Right lung (tissue), 5 donors: ENCODE data around the gene CKLF. TPM values are rescaled to one million over a fixed set of nuclear protein-coding genes. Genes with fewer than 3 reads are reported as not detected.

Experiments
- DNase-seq, 2 donors: peaks; one replicate each; pipeline ENCODE4 v3.0.0-alpha.2; 2013
- polyA plus RNA-seq, 5 donors: library from polyadenylated mRNA; unstranded; fragments of 120-200 nt; gene quantifications; one replicate each; pipeline versions ENCODE4 v1.2.1 to v1.2.3, GENCODE V29; 2013; ENCODE audit warnings: inconsistent platforms in 1 of 5, low replicate concordance in 1 of 5; ENCODE audit not compliant: insufficient read length in 5 of 5, insufficient read depth in 1 of 5

Gene CKLF
- polyA plus RNA-seq, 5 donors: 36.4 to 55.8 (median 43.5) TPM

DNA sequence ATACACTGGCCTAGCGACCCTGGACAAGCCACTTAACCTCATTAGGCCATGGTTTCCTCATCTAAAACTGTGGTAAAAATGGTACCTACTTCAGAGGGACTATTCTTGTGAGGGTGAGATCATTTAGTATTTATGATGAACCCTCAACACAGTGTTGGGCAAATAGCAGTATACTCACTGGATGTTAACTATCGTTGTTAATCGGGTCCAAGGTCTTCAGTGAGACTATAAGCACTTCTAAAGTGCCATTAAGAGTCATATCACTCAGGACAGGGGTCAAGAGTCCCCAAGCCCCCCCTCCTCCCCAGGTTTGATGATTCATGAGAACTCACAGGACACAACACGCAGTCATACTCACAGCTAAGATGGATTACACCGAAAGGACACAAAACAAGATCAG lies 13.5 kb upstream of the CKLF start:
- no peak for DNase-seq

DNA sequence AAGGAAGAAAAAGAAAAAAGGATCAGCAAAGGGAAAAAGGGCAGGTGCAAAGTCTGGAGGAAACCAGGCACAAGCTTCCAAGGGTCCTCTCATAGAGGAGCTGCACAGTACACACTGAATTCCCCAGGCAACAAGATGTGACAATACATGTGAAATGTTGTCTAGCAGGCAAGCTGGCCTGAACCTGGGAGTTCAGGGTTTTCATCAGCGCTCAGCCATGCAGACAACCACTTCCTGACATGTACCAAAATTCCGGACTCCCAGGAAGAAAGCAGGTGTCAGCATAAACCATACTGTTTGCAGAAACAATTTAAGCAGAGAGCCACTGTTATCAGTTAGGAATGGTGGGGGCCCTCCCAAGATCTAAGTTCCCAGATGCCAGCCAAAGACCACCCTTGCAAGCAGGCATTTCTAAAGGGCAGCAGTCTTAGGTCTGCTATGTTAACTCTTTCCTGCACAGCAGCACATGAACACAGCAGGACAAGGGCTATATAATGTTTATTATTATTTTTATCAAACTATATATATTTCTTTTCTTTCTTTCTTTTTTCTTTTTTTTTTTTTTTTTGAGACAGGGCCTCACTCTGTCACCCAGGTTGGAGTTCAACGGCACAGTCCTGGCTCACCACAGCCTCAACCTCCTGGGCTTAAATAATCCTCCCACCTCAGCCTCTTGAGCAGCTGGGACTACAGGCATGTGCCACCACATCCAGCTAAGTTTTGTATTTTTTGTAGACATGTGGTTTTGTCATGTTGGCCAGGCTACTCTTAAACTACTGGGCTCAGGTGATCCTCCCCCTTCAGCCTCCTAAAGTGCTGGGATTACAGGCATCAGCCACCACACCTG lies 12.5 kb upstream of the CKLF start:
- no peak for DNase-seq

DNA sequence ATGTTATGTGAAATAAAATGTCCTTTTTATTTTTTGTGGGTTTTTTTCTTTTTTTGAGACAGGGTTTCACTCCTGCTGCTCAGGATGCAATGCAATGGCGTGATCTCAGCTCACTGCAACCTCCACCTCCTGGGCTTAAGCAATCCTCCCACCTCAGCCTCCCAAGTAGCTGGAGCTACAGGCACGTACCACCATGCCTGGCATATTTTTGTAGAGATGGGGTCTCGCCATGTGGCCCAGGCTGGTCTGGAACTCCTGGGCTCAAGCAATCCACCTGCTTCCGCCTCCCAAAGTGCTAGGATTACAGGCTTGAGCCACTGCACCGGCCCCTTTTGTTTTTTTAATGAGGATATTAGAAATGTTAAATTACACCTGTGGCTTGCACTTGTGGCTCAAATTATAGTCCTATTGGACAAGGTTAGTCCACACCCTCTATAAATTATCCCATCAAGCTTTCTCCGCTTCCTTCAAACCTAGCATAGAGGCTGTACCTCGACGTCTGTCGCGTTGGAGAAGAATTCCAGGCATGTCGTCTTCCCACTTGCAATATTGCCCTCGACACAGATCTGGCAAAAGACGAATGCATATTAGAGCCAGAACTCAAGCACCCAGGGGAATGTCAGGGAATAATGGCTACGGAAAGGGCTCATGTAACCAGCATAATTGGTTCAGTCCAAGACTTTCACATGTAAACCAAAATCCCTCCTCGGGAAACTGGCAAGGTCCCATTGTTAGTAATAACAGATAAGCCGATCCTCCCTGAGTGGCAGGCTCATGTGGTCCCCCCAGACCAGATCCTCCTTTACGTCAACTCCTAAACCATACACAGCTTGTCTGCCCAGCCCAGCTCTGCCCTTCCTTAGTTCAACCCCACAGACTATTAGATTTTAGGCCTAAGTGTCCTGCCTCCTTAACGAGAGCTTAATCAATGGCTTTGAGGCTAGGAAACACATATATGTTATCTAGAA lies 10.7 kb upstream of the CKLF start:
- DNase-seq: no peak

DNA sequence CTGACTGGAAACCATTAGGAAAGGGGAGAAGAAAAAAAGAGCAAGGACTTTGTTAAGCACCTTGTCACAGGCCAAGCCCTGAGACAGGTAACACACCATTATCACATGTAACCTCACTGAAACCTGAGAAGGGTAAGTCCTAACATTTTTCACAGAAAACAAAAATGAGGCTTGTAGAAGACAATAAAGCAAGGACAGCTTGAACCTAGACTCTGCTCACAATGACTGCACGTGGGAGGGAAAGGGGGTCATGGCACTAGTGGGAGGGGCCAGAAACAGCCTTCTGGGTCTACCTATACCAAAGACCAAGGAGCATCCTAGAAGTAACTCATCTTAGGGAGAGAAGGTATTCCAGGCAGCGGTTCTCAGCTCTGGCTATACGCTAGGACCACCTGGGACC lies 10.0 kb upstream of the CKLF start:
- no peak for DNase-seq

DNA sequence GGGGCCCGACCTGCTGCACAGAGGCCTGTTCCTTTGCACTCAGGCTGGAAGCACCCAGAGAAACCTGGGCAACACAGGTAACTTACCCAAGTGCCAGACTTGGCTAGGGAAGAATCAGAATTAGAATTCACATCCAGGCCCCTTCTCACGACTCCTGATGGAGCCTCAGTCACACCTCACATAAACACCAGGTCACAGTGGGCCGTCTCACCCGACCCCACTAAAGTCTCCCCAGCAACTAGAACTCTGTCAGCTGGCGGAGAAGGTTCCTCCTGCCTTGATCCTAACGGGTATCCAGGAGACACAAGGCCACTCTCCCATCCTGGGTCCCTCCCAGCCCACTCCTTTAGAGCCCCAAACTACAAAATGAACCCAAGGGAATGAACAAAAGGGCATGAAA lies 8.8 kb upstream of the CKLF start:
- no peak for DNase-seq

DNA sequence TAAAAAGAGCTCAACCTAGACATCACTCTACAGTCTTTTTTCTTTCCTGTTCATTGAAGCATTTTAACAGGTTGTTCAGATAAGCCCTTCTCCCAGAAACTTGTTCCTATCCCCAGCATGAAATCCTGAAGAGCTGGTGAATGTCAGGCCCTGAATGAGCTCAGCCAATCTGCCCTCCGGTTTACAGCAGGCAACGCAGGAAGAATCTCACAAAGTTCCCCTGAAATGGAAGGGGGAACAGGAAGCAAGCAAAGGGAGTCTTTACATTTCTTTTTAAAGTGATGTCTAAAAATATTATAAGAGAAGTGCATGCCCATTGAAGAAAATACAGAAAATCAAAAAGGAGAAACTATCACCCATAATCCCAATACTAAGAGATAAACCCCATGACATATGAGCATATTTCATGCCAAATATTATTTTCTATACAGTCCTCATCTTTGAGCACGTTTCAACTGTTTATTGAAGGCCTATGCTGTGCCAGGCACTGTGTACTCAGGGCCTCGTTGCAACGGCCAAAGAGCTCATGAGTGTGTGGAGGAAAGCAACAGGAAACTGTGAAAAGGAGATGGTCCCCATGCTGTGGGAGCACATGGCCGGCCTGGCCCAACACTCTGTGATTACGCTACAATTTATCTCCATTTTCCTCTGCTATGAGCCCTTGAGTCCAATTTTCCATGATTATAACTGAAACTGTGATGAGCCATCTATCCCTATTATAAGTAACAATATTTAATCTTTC lies 8.2 kb upstream of the CKLF start:
- DNase-seq: no peak

DNA sequence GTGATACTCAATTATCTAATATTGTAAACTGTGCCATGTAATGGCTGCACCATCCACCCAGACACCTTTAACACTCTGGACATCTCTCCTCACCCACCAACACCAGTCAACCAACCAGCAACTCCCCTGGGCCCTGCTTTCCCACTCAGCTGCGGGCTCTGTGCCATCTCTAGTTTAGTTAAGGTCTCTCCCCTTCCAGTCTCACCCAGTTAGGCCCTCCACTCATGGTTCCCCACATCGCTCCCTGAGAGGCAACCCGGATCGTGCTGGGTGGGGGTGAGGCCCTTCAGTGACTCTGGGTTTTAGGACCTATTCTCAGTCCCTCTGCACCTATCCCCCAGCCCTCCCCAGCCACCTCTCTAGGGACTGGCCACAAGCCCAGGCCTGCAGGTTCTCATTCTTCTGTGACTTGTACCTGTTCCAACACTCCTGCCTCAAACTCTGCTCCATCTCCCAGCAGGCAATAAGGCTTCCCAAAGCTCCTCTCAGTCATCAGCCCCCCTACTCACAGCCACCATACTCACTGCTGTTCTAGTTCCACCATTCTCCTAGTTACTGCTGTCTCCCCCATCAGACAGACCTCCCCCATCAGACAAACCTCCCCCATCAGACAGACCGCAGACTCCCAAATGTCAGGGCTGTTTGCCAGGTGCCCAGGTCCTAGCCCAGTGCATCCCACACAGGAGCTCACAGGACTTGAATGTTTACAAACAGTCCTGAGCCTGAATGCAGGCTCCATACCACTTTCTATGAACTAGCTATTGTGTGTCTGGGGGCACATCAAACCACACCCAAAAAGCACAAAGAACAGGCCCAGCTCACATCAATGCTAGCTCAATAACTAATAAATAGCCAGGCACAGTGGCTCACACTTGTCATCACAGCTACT lies 5.0 kb upstream of the CKLF start:
- no peak for DNase-seq

DNA sequence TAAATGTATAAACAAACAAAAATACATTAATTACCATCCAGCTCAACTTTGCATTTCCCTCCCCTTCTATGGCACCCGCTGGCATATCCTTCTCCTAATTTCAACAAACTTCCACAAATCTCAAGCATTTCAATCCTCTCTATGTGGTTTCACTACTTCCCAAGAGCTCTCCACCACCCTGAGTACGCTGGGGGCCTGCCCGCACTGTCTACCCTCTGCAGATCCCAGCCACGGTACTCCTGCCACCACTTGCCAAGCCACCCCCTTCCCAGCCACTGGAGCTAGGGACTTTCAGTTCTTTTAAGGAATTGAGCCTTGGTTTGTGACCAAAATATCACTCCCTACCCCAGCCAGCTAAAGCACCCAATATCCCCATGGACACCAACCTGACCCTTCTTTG lies 4.3 kb upstream of the CKLF start:
- no peak for DNase-seq

DNA sequence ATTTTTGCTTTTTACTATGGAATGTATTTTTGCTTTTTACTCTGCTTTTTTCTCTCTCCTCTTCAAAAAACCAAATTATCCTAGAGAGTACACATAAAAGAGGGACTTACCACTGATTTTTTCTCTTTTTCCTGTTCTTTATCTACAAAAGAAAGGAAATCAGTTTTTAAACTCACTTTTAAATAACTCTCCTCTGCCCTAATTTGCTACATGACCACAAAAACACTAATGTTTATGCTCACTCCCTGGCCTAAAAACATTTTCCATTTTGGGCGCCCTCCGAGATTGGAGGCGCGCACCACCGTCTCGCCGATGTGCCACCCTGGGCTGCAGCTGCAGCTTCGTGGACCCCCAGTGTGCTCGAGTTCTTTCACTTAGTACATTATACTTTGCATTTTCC lies 3.5 kb upstream of the CKLF start:
- DNase-seq: no peak

DNA sequence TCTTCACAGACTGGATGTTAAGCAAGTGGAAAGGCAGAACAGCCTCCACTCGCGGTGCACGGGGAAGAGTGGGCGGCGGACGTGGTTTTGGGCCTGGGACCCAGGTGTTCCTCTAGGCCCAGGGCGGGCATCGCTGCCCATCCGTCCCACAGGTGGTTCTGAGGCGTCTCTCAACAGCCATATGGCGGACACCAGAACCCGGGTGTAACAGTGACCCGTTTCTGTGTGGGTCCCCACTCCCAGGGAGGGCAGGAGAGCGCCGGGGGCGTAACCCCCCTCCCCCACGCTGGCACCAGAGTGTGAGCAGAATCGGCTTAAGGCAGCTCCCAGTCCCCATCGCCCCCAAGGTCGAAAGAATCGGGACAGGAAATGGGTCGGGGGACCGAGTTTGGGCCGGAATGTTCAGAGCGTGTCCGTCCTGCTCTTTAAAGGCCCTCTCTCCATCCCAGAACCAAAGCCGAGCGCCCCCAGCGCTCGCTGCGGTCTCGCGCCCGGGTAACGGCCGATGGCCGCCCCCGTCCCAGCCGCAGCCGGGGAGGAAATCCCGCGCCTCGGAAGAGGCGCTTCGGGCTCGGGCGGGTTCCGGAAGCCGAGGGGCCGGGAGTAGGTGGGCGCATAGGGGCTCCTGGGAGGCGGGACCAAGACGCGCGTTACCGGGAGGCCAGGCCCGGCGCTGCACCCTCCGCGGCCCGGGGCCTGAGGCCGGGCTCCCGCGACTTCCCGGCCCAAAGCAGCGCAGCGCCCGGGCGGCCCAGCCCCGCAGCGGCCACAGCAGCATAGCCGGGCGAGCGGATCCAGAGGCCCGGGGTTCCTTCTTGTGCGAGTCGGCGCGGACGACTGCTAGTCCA lies 2.9 kb upstream of the CKLF start, which contains the start of gene TK2:
TSS of gene TK2 (minus strand) at position 839 of the 848 bp plus-strand sequence. CDS start at position 778, 61 bp downstream.
- peak; percentile 74 to 80 for DNase-seq

DNA sequence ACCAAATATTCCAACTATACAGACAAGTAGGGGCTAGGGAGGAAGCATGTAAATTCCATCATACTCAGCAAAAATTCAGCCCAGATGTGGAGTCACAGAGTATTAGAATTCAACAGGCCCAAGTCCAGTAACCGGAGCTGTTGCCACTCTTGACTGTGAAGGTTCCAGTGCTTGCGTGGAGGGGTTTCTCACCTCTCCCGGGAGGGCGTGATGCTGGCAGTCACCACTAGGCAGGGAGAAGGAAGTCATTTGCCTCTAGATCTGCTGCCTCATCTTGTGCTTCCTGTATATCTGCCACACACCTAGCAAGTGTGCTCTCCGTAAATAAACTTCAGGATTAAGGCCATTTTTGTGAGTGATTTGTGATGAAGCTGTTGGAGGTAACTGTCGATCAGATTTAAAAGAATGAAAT lies 1.0 kb upstream of the CKLF start:
- peak in 1 of 2 donors; percentile 16 for DNase-seq

DNA sequence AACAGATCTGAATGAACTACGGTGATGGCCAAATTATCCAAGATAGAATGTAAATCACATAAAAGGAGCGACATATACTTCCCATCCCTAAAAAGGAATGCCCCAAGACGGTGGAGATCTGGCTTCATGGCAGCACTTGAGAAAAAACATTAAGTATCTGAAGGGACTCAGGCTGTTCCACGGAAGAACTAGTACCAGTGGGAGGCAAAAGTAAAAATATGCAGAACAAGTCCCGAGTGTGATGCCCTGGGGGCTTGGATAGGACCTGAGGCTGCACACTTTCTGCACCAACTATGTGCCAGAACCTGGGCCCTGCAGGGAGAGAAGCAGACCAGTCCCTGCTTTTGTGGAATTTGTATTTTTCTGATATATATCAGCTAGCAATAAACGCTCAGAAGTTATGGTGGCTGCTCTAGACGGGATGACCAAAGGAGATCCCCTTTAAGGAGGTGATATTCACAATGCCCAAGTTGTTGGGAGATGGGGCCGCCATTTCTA lies 539 bp upstream of the CKLF start:
- DNase-seq: no peak

DNA sequence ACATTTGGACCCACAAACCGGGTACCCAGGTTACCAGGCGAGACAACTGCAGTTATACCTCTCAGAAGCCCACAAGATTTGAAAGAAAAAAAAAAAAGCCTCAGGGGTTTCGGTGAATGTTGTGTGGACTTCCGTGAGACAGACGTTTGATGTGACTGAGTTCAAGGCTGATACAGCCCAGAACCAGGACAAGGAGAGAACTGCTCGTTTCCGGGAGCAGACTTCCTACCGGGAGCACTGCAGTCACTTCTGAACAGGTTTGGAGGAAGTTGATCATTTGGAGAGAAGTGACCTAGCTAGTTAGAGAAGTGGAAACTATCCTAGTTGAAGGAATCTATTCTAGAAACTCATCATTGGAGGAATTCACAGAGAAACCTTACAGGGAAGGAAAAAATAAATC lies 847 bp downstream of the CKLF start:
- DNase-seq: peak in 1 of 2 donors; percentile 12

DNA sequence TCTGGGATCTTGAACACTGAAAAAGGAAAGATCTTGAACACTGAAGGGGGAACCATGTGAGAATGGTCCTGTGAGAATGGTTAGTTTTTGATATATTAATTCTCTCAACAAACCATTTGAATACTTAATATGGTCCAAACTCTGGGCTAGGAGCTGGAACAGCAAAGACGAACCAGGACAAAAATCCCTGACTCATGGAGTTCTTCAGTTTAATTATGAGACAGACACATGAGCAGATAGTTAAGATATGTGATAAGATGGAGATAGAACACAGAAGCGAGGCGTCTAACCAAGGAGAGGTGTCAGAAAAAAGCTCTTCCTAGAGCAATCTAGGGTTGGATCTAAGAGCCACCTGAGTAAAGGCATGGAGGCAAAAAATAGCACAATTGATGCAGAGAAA lies 1.6 kb downstream of the CKLF start:
- no peak for DNase-seq

DNA sequence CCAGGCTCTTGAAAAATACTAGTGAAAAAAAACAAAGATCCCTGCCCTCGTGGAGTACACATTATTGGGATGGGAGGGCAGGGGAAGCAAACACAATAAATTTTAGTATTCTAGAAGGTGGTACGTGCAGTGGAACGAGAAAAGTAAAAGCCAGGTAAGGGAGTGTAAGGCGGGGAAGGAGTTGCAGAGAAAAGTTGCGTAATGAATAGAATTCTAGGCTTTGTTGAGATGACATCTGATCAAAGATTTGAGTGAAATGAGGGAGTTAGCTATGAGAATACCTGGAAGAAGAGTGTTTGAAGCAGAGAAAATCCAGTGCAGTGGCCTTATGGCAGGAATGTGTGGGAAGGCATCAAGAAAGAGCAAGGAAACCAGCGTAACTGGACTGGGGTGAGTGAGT lies 2.1 kb downstream of the CKLF start:
- DNase-seq: no peak

DNA sequence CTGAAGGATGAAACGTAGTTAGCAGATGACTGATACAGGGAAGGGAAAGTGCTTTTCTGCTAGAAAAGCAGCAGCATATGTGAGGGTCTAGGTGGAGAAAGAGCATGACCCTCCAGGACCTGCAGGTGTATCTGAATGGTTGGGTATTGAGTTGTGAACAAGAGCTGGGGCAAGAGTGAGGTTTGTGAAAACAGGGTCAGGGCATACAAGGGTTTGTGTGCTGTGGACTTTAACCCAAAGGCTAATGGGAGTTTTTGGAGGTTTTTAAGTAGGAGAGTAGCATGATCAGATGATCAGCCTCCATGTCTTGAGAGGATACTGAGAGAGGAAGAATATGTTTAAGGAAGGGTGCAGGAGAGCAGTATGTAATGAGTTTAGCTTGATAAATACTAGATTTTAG lies 7.7 kb downstream of the CKLF start:
- DNase-seq: no peak

DNA sequence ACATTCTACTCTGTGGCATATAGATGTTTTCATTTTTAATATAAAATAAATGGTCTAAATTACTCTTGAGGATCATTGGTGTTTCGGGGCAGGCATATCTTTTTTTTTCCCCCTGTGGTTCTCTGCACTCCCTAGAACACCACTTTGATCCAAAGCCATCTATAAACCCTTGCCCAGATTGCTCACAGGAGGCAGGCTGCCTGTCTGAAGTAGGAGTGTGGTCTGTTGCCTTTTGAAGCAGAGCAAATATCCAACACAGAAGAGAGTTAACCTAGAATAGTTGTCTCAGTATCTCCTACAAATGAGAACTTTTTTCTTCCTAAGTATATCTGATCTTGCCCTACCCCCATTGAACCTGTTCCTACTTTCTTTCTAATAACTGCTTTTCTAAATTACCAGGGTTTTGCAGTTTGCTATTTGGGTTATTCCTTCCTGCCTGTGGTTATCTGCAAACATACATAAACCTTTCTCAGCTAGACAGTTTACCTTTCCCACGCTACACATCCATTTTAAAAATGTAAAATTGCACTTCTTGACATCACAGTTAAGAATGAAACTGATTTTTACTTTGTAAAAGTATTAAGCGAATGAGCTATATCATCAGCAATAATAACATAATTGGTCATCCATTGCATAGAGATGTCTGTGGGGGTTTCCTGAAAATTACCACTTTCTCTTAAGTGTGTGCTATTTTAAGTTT lies 9.2 kb downstream of the CKLF start:
- no peak for DNase-seq

DNA sequence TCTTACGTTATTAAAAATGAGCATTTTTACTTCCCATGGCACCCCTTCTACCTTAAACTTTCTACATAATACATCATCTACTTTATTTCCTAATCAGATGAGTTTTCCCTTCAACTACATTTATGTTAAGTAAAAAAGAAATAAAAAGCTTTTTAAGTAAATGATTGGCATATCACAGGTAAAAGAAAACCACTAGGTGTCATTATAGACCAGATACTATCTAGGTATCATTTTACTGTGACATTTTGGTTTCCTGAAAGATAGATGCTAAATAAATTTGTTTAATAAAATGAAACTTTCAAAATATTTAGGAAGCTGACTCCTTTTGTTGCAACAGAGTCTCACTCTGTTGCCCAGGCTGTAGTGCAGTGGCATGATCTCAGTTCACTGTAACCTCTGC lies 10.0 kb downstream of the CKLF start:
- no peak for DNase-seq

DNA sequence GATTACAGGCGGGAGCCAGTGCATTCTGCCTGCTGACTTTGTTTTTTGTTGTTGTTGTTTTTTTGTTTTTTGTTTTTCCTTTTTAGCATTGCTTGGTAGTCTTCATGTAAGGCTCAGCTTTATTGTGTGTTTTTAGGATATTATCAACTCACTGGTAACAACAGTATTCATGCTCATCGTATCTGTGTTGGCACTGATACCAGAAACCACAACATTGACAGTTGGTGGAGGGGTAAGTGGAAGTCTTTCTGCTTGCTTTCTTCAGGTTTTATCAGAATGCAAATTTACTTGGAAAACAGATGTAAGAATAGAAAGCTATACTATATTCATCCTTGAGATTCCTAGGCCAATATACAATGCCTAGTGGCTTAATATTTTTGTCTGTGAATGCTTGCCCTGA lies 10.6 kb downstream of the CKLF start:
- DNase-seq: no peak
